GM18873 (cell line): ENCODE measurements around the gene KIF16B.

Source experiments
- ATAC-seq: cut with Tn5 transposase; IDR thresholded peaks from one replicate; pipeline ENCODE4 v1.9.1; 2021; ENCODE audit warnings: mild to moderate bottlenecking, moderate library complexity, moderate number of reproducible peaks; ENCODE audit not compliant: unreplicated experiment, low FRiP score

Gene KIF16B

GRCh38 chr20:16378122-16378521, 195.1 kb downstream of the KIF16B start:
- no peak for ATAC-seq

DNA sequence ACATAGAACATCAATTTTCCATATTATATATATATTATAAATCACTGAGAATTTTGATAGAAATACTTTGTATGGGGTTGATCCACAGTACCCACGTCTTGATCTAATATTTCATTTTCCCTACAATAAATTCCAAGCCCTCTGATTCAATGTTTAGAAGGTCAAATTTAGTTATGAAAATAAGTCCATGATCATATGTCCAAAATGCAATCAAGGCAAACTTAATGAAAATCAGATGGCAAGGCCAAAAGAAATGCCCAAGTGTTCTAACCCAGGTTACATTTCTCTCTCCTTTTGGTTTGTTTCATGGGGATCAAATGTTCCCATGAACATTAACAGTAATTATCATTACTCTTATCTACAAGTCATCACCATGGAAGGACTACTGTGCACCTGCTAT, 203.8 kb downstream of the KIF16B start:
- no peak for ATAC-seq

DNA sequence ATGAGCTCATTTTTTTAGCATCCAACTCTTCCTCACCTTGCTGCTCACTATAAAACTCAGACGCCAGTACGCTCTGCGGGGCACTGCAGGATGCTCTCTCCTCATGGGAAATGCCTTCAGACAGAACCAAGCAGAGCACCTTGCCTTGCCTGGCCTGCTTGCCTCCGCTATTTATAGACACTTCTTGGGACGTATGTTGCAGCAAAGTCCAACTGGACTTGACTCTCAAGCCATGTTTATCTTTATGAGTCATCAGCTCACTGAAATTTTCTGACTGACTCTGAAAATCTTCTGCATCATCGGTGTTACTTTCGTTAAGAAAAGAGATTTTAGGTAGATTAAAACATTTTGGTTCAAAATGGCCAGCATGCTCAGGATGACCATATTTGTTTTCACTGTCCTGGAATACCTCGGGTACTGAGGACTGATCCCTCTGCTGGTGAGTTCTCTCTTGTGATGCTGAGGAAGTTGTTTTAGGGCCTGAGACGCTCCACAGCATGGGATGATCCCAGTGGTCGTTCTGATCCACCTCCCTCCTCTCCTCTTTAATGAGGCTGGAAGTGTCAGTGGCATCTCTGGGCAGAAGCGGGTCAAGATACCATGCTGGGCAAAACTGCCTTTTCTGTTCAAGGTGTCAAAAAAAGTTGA, 204.5 kb downstream of the KIF16B start:
- no peak for ATAC-seq

DNA sequence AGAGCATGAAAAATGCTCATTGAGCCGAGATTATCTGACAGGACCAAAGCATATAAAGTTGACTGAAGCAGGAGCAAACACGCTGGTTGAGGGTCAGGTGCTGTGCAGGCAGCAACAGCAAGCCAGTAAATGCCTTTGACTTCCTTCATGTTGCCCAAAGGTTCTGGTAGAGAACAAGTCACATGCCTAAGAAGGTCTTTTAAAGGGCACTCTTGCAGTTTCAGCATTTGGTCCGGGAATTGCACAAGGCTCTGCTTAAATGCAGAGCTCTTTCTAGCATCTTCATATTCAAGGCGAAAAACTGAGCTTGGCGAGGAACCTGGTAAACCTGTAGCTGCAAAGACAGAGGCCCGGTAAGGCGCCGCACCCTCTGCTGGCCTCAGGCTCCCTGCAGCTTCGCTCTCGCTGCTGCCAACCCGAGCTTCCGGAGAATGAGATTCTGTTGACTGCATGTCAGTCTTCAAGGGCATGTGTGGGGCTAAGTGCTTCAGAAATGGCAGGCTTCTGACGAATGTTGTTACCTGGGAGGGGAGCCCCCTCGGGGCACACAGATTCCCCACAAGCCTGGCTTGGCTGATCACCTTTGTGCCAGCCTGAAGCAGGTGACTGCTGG, 205.2 kb downstream of the KIF16B start:
- no peak for ATAC-seq

- no peak for ATAC-seq
Observed at GRCh38 chr20:16366529-16366928, 206.7 kb downstream of the KIF16B start.

GRCh38 chr20:16364320-16364687, 208.9 kb downstream of the KIF16B start:
- no peak for ATAC-seq

DNA sequence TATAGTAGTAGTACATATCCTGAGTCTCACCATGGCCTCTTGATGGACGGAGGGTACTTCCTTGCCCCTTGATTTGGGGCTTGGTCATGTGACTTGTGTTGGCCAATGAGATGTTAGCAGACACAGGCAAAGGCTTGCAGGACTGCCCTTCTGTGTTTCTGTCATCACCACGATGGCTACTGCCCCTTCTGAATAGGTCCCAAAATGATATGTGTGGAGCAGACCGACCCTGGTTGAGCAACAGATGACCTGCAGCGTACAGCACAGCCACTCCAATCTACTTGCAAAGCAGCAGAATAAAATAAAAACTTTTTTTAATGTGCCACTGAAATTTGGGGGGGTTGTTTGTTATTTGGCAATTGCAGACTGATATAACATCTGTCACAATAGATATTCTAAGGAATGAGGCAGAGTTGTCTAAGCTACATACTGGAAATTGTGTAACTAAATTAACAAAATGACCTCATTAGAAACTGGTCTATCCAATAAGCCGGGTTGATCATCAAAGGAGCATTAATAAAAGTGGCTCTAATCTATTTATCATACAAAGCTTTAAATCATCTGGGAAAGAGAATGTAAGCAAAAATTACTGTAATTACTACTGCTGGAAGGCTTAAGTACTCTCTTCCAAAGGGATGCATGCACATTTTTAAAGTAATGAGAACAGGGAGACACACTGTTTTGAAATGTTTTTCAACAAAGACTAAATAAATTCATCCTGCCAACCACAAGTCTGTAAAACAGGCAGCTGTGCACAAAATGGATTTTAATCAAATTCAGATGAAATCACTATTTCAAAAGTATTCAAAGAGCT, 209.5 kb downstream of the KIF16B start:
- no peak for ATAC-seq

DNA sequence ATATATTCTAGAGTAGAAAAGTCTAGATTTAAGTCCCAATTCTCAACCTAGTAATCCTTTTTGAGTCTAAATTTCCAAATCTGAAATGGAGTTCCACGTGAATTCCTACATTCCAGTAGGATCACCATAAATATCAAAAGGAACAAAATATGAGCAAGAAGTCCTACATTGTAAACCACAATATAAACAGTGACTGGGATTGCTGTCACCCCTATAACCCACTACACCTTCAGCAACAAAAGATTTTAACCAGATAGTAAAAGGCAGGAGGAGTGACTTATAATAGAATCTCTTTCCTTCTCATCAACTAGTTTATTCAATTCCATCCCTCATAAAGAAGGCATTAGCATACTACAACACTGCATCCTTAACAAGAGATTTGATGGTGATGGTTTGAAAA, 210.6 kb downstream of the KIF16B start:
- no peak for ATAC-seq

GRCh38 chr20:16360668-16361067, 212.6 kb downstream of the KIF16B start:
- ATAC-seq: no peak

GRCh38 chr20:16353417-16353781, 219.8 kb downstream of the KIF16B start:
- no peak for ATAC-seq

- no peak for ATAC-seq
Observed at GRCh38 chr20:16352751-16353416, 220.4 kb downstream of the KIF16B start.

GRCh38 chr20:16352321-16352720, 220.9 kb downstream of the KIF16B start:
- no peak for ATAC-seq

- ATAC-seq: no peak
Observed at GRCh38 chr20:16351415-16351814, 221.8 kb downstream of the KIF16B start.

DNA sequence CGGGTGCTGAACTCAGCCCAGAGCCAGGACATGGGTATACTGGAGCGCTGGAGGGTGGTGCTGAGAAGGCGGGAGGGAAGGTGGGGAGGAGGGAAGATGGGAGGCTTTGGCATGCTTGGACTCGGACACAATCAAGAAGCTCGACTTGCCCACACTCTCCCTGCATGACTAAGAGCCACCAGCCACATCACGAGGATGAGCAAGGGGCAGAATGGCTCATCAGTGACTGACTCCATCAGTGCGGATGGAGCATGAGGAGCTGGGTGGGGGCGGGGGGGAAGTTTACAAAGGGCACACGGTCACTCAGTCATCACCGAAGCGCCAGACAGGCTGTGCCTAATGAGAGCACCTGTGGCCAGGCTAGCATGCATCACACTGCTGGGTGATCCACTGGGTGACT, 222.8 kb downstream of the KIF16B start:
- ATAC-seq: no peak

- no peak for ATAC-seq
Observed at GRCh38 chr20:16349523-16350260, 223.6 kb downstream of the KIF16B start.

GRCh38 chr20:16346956-16347355, 226.3 kb downstream of the KIF16B start:
- ATAC-seq: no peak

DNA sequence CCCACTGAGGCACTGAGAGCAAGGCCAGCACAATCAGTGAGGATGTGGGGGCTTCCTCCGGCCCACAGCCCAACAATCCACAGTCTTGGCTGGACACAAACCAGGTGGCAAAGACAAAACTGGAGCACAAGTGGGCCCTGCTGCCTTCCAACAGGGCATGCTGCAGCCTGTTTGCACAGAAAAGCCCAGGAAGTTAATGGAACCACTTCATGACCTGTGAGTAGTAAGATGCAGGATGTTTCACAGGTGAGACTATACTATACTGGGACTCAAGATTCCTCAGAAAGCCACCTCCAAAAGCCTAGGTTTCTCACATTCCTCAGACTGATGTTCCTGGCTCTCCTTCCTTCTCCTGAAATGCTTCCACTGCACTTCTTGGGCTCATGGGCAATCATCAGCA, 235.5 kb downstream of the KIF16B start:
- ATAC-seq: no peak

GRCh38 chr20:16327606-16328005, 245.6 kb downstream of the KIF16B start:
- no peak for ATAC-seq

- no peak for ATAC-seq
Observed at GRCh38 chr20:16321291-16321690, 252.0 kb downstream of the KIF16B start.
